Loucy (cell line): ENCODE data around the gene ZFR2.

Experiments used
- H2AFZ ChIP-seq: fragments of 200-600 bp; sonication (generic); 2 replicates; pipeline ENCODE4 v1.6.0; 2016; ENCODE audit warnings: antibody characterized with exemption, mild to moderate bottlenecking, low read length, moderate library complexity
- H3F3A ChIP-seq: fragments of 200-600 bp; 2 replicates; pipeline ENCODE4 v1.6.0; 2016; ENCODE audit warnings: antibody characterized with exemption, low read depth, mild to moderate bottlenecking
- H3K27me3 ChIP-seq: fragments of 200-600 bp; sonication (generic); 2 replicates; pipeline ENCODE4 v1.6.1; 2014; ENCODE audit warnings: low read length, mild to moderate bottlenecking; ENCODE audit not compliant: insufficient read depth, poor library complexity, severe bottlenecking
- H3K36me3 ChIP-seq: fragments of 200-600 bp; sonication (generic); 2 replicates; pipeline ENCODE4 v1.6.1; 2016; ENCODE audit warnings: low read length; ENCODE audit not compliant: insufficient read depth
- H3K4me1 ChIP-seq: fragments of 200-600 bp; sonication (generic); 2 replicates; pipeline ENCODE4 v1.5.1; 2014; ENCODE audit warnings: low read length, mild to moderate bottlenecking; ENCODE audit not compliant: insufficient read depth, poor library complexity, severe bottlenecking
- H3K4me2 ChIP-seq: fragments of 200-600 bp; sonication (generic); 2 replicates; pipeline ENCODE4 v1.6.0; 2014; ENCODE audit warnings: antibody characterized with exemption, low read length, low read depth, mild to moderate bottlenecking; ENCODE audit not compliant: poor library complexity, severe bottlenecking
- H3K4me3 ChIP-seq: fragments of 200-600 bp; sonication (generic); 2 replicates; pipeline ENCODE4 v1.5.1; 2014; ENCODE audit warnings: low read length, mild to moderate bottlenecking, mixed read lengths; ENCODE audit not compliant: poor library complexity, severe bottlenecking
- H3K79me2 ChIP-seq: fragments of 200-600 bp; sonication (generic); 2 replicates; pipeline ENCODE4 v1.6.1; 2014; ENCODE audit warnings: low read length; ENCODE audit not compliant: insufficient read depth
- H3K9ac ChIP-seq: fragments of 200-600 bp; sonication (generic); 2 replicates; pipeline ENCODE4 v1.6.0; 2014; ENCODE audit warnings: mild to moderate bottlenecking, low read depth, low read length, moderate library complexity; ENCODE audit not compliant: poor library complexity, severe bottlenecking
- H3K9me2 ChIP-seq: fragments of 200-600 bp; sonication (generic); replicated peaks from 2 replicates; pipeline ENCODE4 v1.6.1; 2016; ENCODE audit warnings: low read depth, low read length, mixed read lengths
- H3K9me3 ChIP-seq: fragments of 200-600 bp; sonication (generic); 2 replicates; pipeline ENCODE4 v1.6.1; 2014; ENCODE audit warnings: mild to moderate bottlenecking, antibody characterized with exemption, low read length, low read depth; ENCODE audit not compliant: insufficient read depth
- H4K20me1 ChIP-seq: fragments of 200-600 bp; sonication (generic); 2 replicates; pipeline ENCODE4 v1.6.0; 2014; ENCODE audit warnings: antibody characterized with exemption, low read length, mild to moderate bottlenecking; ENCODE audit not compliant: insufficient read depth, poor library complexity, severe bottlenecking
- EZH2phosphoT487 ChIP-seq: fragments of 200-600 bp; IDR thresholded peaks from 2 replicates; pipeline ENCODE4 v1.6.1; 2018; ENCODE audit warnings: antibody characterized with exemption, mild to moderate bottlenecking, moderate library complexity, borderline replicate concordance
- TF ChIP-seq, protein P1 (sequence below): fragments of 200-600 bp; sonication (generic); conservative IDR thresholded peaks from 2 replicates; pipeline ENCODE4 v1.5.1; 2014; ENCODE audit warnings: mild to moderate bottlenecking, antibody characterized with exemption, low read length

ZFR2 gene

GRCh38 chr19:3782903-3783302 lies 85.9 kb downstream of the ZFR2 start:
- TF ChIP-seq, protein P1, sequence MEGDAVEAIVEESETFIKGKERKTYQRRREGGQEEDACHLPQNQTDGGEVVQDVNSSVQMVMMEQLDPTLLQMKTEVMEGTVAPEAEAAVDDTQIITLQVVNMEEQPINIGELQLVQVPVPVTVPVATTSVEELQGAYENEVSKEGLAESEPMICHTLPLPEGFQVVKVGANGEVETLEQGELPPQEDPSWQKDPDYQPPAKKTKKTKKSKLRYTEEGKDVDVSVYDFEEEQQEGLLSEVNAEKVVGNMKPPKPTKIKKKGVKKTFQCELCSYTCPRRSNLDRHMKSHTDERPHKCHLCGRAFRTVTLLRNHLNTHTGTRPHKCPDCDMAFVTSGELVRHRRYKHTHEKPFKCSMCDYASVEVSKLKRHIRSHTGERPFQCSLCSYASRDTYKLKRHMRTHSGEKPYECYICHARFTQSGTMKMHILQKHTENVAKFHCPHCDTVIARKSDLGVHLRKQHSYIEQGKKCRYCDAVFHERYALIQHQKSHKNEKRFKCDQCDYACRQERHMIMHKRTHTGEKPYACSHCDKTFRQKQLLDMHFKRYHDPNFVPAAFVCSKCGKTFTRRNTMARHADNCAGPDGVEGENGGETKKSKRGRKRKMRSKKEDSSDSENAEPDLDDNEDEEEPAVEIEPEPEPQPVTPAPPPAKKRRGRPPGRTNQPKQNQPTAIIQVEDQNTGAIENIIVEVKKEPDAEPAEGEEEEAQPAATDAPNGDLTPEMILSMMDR, result no peak
- TF ChIP-seq EZH2phosphoT487, result no peak
- Histone ChIP-seq H3K4me3 (no peak overlapping the region), H3K4me2 (no peak overlapping the region), H2AFZ (no peak overlapping the region), H3F3A (no peaks in the 10 kb centered on the region), H4K20me1 (no peaks in the 10 kb centered on the region), H3K9me2 (no peaks in the 10 kb centered on the region), H3K36me3 (peaks cover 5% of the 10 kb centered on the region; the same call in 1 of the 2 replicates), H3K9me3 (no peaks in the 10 kb centered on the region; the same call in 1 of the 2 replicates), H3K79me2 (peaks cover 15% of the 10 kb centered on the region), H3K9ac (no peak overlapping the region), H3K4me1 (peaks cover 9% of the 10 kb centered on the region), H3K27me3 (peaks cover 4% of the 10 kb centered on the region)

- Histone ChIP-seq H3F3A (no peaks in the 10 kb centered on the region), H3K79me2 (peaks cover 15% of the 10 kb centered on the region), H3K4me2 (no peak overlapping the region), H3K9ac (no peak overlapping the region), H3K4me1 (peaks cover 9% of the 10 kb centered on the region), H3K27me3 (peaks cover 4% of the 10 kb centered on the region), H3K36me3 (peaks cover 5% of the 10 kb centered on the region; the same call in 1 of the 2 replicates), H3K4me3 (no peak overlapping the region), H3K9me2 (no peaks in the 10 kb centered on the region), H3K9me3 (no peaks in the 10 kb centered on the region; the same call in 1 of the 2 replicates), H2AFZ (no peak overlapping the region), H4K20me1 (no peaks in the 10 kb centered on the region)
- TF ChIP-seq, protein P1, result no peak
- no peak for TF ChIP-seq EZH2phosphoT487
Measured at GRCh38 chr19:3782330-3782729, 86.5 kb downstream of the ZFR2 start.

DNA sequence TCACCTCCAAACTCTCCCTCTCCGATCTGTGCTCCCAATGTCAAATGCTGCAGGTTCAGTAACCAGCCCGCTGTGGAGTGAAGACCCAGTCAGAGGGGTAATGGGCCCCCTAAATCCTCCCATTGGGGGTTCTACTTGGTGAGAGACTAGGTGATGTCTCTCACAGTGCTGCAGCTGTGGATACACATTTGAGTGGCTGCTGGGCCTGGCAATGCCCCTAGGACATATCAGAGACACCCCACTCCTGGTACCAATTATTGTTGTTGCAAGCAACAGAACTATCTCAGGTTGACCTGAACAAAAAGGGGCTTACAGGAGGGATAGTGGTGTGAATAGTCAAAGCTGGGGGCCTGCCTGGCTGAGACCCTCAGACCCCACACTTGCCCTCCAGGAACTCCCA lies 87.2 kb downstream of the ZFR2 start:
- H3K4me3 ChIP-seq, result no peak overlapping the region
- no peaks in the 10 kb centered on the region for H3F3A ChIP-seq
- H3K4me1 ChIP-seq, result peaks cover 8% of the 10 kb centered on the region
- no peak overlapping the region for H2AFZ ChIP-seq
- H3K9me2 ChIP-seq, result no peaks in the 10 kb centered on the region
- H3K9ac ChIP-seq, result no peak overlapping the region
- H3K9me3 ChIP-seq, result no peaks in the 10 kb centered on the region; the same call in 1 of the 2 replicates
- no peaks in the 10 kb centered on the region for H4K20me1 ChIP-seq
- TF ChIP-seq, protein P1, result no peak
- TF ChIP-seq EZH2phosphoT487, result no peak
- H3K79me2 ChIP-seq, result peaks cover 15% of the 10 kb centered on the region
- peaks cover 5% of the 10 kb centered on the region; the same call in 1 of the 2 replicates for H3K36me3 ChIP-seq
- H3K4me2 ChIP-seq, result no peak overlapping the region
- peaks cover 4% of the 10 kb centered on the region for H3K27me3 ChIP-seq
